Measurements from ENCODE around the gene B4GALNT4.
"Not testable (repeated sequence)": the region's sequence is repeated elsewhere in the genome, so short reads cannot be mapped to it uniquely, and the experiment has no call there.

The B4GALNT4 gene

GRCh38 chr11:406796-407650 is 37.7 kb downstream of the B4GALNT4 start:
- peak overlapping the region; percentile 51 for H3K4me3 ChIP-seq (ENCODE audit: low read depth, low read length)
- peak; percentile 74 for DNase-seq (ENCODE audit: low read depth, low spot score)
- in situ Hi-C loops (cut with HindIII; ENCODE audit: low sequenced_read_pairs) = no loop called here
- no peak for TF ChIP-seq CTCF (IDR thresholded peaks at IDR 0.05; ENCODE audit: low read depth, low read length)

GRCh38 chr11:407651-408123 is 38.4 kb downstream of the B4GALNT4 start:
- no peak for DNase-seq (ENCODE audit: low read depth, low spot score)
- H3K4me3 ChIP-seq (ENCODE audit: low read depth, low read length) = no peak overlapping the region
- TF ChIP-seq CTCF (IDR thresholded peaks at IDR 0.05; ENCODE audit: low read depth, low read length) = no peak
- in situ Hi-C loops (cut with HindIII; ENCODE audit: low sequenced_read_pairs) = no loop called here

GRCh38 chr11:408154-409007 is 39.1 kb downstream of the B4GALNT4 start:
- DNase-seq (ENCODE audit: low read depth, low spot score) = no peak
- in situ Hi-C loops (cut with HindIII; ENCODE audit: low sequenced_read_pairs) = no loop called here
- TF ChIP-seq CTCF (IDR thresholded peaks at IDR 0.05; ENCODE audit: low read depth, low read length) = no peak
- H3K4me3 ChIP-seq (ENCODE audit: low read depth, low read length) = no peak overlapping the region

GRCh38 chr11:409008-409599 is 39.8 kb downstream of the B4GALNT4 start:
- TF ChIP-seq CTCF (IDR thresholded peaks at IDR 0.05; ENCODE audit: low read depth, low read length) = no peak
- DNase-seq (ENCODE audit: low read depth, low spot score) = no peak
- no peak overlapping the region for H3K4me3 ChIP-seq (ENCODE audit: low read depth, low read length)
- in situ Hi-C loops (cut with HindIII; ENCODE audit: low sequenced_read_pairs) = no loop called here

GRCh38 chr11:409600-410483 is 40.5 kb downstream of the B4GALNT4 start:
- no peak for DNase-seq (ENCODE audit: low read depth, low spot score)
- in situ Hi-C loops (cut with HindIII; ENCODE audit: low sequenced_read_pairs) = no loop called here
- no peak for TF ChIP-seq CTCF (IDR thresholded peaks at IDR 0.05; ENCODE audit: low read depth, low read length)
- no peak overlapping the region for H3K4me3 ChIP-seq (ENCODE audit: low read depth, low read length)

- H3K4me3 ChIP-seq (ENCODE audit: low read depth, low read length); in situ Hi-C loops (cut with HindIII; ENCODE audit: low sequenced_read_pairs); DNase-seq (ENCODE audit: low read depth, low spot score): not testable (repeated sequence)
Observed at GRCh38 chr11:410711-411110, 41.4 kb downstream of the B4GALNT4 start.

GRCh38 chr11:411520-411919 is 42.2 kb downstream of the B4GALNT4 start:
- DNase-seq (ENCODE audit: low read depth, low spot score); H3K4me3 ChIP-seq (ENCODE audit: low read depth, low read length); in situ Hi-C loops (cut with HindIII; ENCODE audit: low sequenced_read_pairs): not testable (repeated sequence)
